T-helper 9 cell (primary cell): ENCODE data around the gene CLTC.
"Not testable (repeated sequence)": the region's sequence is repeated elsewhere in the genome, so short reads cannot be mapped to it uniquely, and the experiment has no call there.

ENCODE experiments used
- DNase-seq: peaks from one replicate; pipeline ENCODE4 v3.0.0-alpha.2; 2020
- total RNA-seq, 2 donors: gene quantifications; one replicate each; lab custom pipeline; 2026; lab: John Stamatoyannopoulos, UW

Gene CLTC
- total RNA-seq: 146 to 370 reads per million in 2 donors

- peak; percentile 87 for DNase-seq
These were observed at the start of gene CLTC for GRCh38 chr17:59619298-59620063. CLTC (plus strand) TSS chr17:59619895; CDS start chr17:59620132, 237 bp downstream.

DNA sequence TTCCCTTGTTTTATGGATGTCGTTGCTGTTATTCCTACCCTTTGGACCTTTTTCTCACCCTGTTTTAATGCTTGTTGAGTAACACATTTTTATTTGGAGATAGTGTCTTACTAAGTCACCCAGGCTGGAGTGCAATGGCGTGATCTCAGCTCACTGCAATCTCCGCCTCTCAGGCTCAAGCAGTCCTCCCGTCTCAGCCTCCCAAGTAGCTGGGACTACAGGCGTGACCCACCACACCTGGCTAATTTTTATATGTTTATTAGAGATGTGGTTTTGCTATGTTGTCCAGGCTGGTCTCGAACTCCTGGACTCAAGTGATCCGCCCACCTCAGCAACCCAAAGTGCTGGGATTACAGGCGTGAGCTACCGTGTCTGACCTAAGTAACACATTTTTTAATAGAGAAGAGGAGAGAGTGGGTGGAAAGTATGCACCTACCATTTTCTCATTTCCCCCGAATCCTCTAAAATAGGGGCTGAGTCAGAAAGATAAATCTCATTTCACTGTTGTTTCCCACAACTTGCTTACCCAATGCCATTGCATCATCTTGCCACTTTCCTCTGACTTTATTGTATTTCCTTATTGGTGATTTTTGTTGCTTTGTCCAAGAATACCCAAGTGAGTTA lies 47.3 kb upstream of the CLTC start:
- no peak for DNase-seq

DNA sequence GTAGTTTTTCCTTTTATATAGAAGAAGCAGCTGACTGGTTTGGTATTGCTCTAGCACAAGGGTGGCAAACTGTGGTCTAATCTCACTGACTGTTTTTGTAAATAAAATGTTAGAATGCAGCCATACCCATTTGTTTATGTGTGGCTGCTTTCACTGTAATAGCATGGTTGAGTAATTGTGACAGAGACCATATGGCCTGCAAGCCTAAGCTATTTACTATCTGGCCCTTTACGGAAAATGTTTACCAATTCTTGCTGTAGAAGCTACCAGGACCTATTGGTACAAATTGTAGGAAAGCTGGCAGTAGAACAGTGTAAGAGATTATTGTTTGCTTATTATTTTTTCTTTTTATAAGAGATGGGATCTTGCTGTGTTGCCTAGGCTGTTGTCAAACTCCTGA lies 35.5 kb upstream of the CLTC start:
- DNase-seq: not testable (repeated sequence)

- DNase-seq: no peak
These were observed 19.5 kb upstream of the CLTC start for GRCh38 chr17:59600169-59600568.

GRCh38 chr17:59601130-59601529 lies 18.6 kb upstream of the CLTC start:
- DNase-seq: no peak

DNA sequence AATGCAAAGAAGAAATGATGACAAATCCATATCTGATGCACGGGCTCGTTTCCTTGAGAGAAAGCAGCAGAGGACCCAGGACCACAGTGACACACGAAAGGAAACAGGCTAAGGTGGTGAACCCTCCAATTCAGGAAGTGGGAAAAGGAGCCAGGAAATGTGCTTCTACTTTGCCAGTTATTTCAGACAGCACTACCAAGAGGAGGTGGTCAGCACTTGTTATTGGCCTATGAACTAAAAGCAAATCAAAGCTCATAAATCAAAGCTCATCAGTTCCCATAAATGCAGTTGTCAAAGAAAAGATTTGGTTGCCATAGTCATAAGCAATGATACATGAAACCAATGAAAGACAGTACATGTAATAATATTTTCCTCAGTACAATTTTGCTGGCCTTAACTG lies 12.6 kb upstream of the CLTC start:
- DNase-seq: no peak

- no peak for DNase-seq
These were observed 11.8 kb upstream of the CLTC start for GRCh38 chr17:59607817-59608403.

DNA sequence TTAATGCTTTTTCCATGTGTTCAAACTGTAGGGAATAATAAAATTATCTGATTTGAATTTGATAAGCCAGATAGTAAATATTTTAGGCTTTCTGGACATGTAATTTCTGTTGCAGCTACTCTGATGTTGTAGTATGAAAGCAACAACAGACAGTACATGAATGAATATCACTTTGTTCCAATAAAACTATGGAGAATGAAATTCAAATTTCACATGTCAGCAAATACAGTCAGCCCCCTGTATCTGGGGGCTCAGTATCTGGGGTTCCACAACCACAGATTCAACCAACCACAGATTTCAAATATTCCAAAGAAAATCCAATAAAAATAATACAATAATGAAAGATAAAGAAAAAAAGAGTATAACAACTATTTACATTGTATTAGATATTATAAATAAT lies 8.2 kb upstream of the CLTC start:
- no peak for DNase-seq

GRCh38 chr17:59616253-59616920 lies 3.3 kb upstream of the CLTC start:
- DNase-seq: no peak

- DNase-seq: no peak
These were observed 2.5 kb upstream of the CLTC start for GRCh38 chr17:59617156-59617732.

DNA sequence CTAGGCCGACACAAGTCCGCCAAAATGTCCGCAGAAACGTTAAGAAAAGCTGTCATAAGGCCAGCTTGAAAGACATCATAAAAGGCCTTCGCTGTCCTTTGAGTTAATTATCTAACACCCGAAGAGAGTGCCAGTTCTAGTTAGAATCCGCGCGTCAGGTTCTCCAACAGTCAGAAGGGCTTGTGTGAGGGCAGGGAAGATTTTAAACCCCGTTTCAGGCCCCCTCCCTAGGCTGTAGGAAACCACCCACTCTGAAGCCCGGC lies 729 bp upstream of the CLTC start:
- no peak for DNase-seq

DNA sequence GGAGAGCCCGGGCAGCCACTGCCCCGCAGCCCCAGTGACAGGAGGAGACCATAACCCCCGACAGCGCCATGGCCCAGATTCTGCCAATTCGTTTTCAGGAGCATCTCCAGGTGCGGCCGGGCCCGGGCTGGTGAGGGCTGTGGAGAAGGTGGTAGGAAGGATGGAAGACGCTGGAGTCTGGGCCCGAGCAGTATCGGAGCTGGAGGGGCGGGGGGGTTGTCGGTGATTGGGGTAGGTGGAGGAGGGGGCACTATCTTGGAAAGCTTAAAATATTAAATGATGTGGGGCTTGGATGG lies 317 bp downstream of the CLTC start:
- no peak for DNase-seq

GRCh38 chr17:59620518-59621259 lies 994 bp downstream of the CLTC start:
- DNase-seq: peak; percentile 45

GRCh38 chr17:59621771-59622170 lies 2.1 kb downstream of the CLTC start:
- no peak for DNase-seq

GRCh38 chr17:59623151-59623550 lies 3.5 kb downstream of the CLTC start:
- DNase-seq: no peak

DNA sequence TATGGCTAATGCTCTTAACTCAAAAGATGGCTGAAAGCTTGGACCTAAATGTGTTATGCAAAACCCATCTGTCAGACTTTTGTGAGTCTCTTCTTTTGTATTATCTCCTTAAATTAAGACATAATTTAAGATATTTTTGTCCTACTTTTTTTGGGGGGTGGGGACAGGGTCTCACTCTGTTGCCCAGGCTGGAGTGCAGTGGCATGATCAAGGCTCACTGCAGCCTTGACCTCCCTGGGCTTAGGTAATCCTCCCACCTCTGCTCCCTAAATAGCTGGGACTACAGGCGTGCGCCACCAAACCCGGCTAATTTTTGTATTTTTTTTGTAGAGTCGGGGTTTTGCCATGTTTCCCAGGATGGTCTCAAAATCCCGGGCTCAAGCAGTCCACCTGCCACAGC lies 7.1 kb downstream of the CLTC start:
- DNase-seq: no peak

GRCh38 chr17:59627274-59627673 lies 7.6 kb downstream of the CLTC start:
- DNase-seq: no peak

GRCh38 chr17:59627770-59628171 lies 8.1 kb downstream of the CLTC start:
- DNase-seq: no peak

- no peak for DNase-seq
These were observed 9.5 kb downstream of the CLTC start for GRCh38 chr17:59629174-59629573.

- DNase-seq: no peak
These were observed 11.6 kb downstream of the CLTC start for GRCh38 chr17:59631276-59631675.

- no peak for DNase-seq
These were observed 12.7 kb downstream of the CLTC start for GRCh38 chr17:59632398-59632797.

DNA sequence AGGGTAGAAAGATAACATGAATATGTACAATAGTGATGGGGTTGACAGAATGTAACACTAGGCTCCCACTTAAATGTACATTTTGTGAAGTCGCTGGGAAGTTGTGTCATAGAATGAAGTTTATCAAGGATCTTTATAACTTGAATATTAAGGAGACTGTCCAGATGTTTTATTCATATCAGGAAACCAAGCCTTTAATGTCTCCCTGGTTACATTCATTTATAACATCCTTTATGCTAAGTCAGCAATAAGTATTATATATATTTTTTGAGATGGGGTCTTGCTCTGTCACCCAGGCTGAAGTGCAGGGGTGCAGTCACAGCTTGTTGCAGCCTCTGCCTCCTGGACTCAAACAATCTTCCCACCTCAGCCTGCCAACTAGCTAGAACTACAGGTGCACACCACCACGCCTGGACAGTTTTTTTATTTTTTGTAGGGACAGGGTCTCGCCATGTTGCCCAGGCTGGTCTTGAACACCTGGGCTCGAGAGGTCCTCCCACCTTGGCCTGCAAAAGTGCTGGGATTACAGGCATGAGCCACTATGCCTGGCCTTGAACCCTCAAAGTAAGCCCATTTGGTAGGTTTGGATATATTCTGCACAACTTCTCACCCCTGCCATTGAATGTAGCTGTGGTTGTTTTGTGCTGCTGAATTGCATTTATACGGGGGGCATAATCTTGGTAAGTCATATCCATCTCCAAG lies 14.1 kb downstream of the CLTC start:
- no peak for DNase-seq
